SK-N-SH (cell line): ENCODE measurements around the gene PIEZO2. TPM values are rescaled to one million over a fixed set of nuclear protein-coding genes. Genes with fewer than 3 reads are reported as not detected.

ENCODE experiments used
- CTCF ChIA-PET: fragments of 300-600, 350-600 bp; formaldehyde crosslinking; extraction: SDS; loops from one replicate; lab custom pipeline; 2021; lab: Yijun Ruan, JAX
- POLR2A ChIA-PET: fragments of 350-600 bp; sonication (Branson Sonifier 250); formaldehyde crosslinking; extraction: SDS; loops from one replicate; lab custom pipeline; 2020; ENCODE audit warnings: antibody characterized with exemption, inconsistent platforms; lab: Yijun Ruan, JAX
- DNase-seq: peaks from one replicate; pipeline ENCODE4 v3.0.0; 2012
- H2AFZ ChIP-seq: fragments of 200-600 bp; sonication (generic); 2 replicates; pipeline ENCODE4 v1.8.1; 2016; ENCODE audit warnings: antibody characterized with exemption, mild to moderate bottlenecking, low read depth
- H3F3A ChIP-seq: fragments of 200-600 bp; sonication (generic); replicated peaks from 2 replicates; pipeline ENCODE3; 2016; ENCODE audit warnings: antibody characterized with exemption, mild to moderate bottlenecking; ENCODE audit not compliant: insufficient read depth
- H3K27ac ChIP-seq, 2 experiments: fragments of 200-500 bp in 1 of 2; fragments of 200-600 bp in 1 of 2; sonication (Bioruptor generic) in 1 of 2; sonication (generic), shearing (Covaris generic) in 1 of 2; 2 replicates each; pipeline versions ENCODE4 v1.5.1 to v1.6.1; 2014 to 2016; ENCODE audit warnings: low read depth in 2 of 2, inconsistent platforms in 1 of 2, low read length in 1 of 2, mild to moderate bottlenecking in 1 of 2, mixed read lengths in 1 of 2
- H3K27me3 ChIP-seq: fragments of 200-600 bp; sonication (generic), shearing (Covaris generic); 2 replicates; pipeline ENCODE4 v1.6.1; 2016; ENCODE audit warnings: mixed run types; ENCODE audit not compliant: insufficient read depth
- H3K36me3 ChIP-seq, 2 experiments: fragments of 200-500 bp in 1 of 2; fragments of 200-600 bp in 1 of 2; sonication (Bioruptor generic) in 1 of 2; sonication (generic) in 1 of 2; replicated peaks in 1 of 2; 2 replicates each; pipeline versions ENCODE3 to v1.5.1; 2014 to 2016; ENCODE audit warnings: low read length in 1 of 2, mild to moderate bottlenecking in 1 of 2; ENCODE audit not compliant: insufficient read depth in 2 of 2, control insufficient read depth in 1 of 2
- H3K4me1 ChIP-seq, 2 experiments: fragments of 200-500 bp in 1 of 2; fragments of 200-600 bp in 1 of 2; sonication (Bioruptor generic) in 1 of 2; sonication (generic), shearing (Covaris generic) in 1 of 2; 2 replicates each; pipeline versions ENCODE4 v1.5.1 to v1.6.1; 2014 to 2016; ENCODE audit warnings: low read depth in 1 of 2, low read length in 1 of 2, mixed run types in 1 of 2; ENCODE audit not compliant: insufficient read depth in 2 of 2, control insufficient read depth in 1 of 2
- H3K4me2 ChIP-seq: fragments of 200-600 bp; sonication (generic), shearing (Covaris generic); 2 replicates; pipeline ENCODE4 v1.6.1; 2017; ENCODE audit warnings: mixed run types
- H3K4me3 ChIP-seq, 2 experiments: fragments of 200-500 bp in 1 of 2; fragments of 200-600 bp in 1 of 2; sonication (Bioruptor generic) in 1 of 2; sonication (generic), shearing (Covaris generic) in 1 of 2; 2 replicates each; pipeline versions ENCODE4 v1.5.1 to v1.8.1; 2014 to 2016; ENCODE audit warnings: low read depth in 2 of 2, inconsistent platforms in 1 of 2, low read length in 1 of 2, mild to moderate bottlenecking in 1 of 2, mixed read lengths in 1 of 2, moderate library complexity in 1 of 2
- H3K79me2 ChIP-seq: fragments of 200-600 bp; sonication (generic); 2 replicates; pipeline ENCODE4 v1.8.1; 2017; ENCODE audit warnings: mild to moderate bottlenecking; ENCODE audit not compliant: insufficient read depth
- H3K9ac ChIP-seq: fragments of 200-600 bp; sonication (generic); 2 replicates; pipeline ENCODE4 v1.6.1; 2017; ENCODE audit warnings: mixed run types
- H3K9me2 ChIP-seq: fragments of 200-600 bp; sonication (generic); 2 replicates; pipeline ENCODE4 v1.6.1; 2017; ENCODE audit warnings: mixed run types
- H3K9me3 ChIP-seq: fragments of 200-600 bp; sonication (generic); 2 replicates; pipeline ENCODE4 v1.6.1; 2017; ENCODE audit warnings: mixed run types, mild to moderate bottlenecking, moderate library complexity
- H4K20me1 ChIP-seq: fragments of 200-600 bp; sonication (generic); 2 replicates; pipeline ENCODE4 v1.6.1; 2017; ENCODE audit warnings: mild to moderate bottlenecking, mixed run types; ENCODE audit not compliant: insufficient read depth
- GATA2 ChIP-seq: sonication (generic); formaldehyde crosslinking; IDR thresholded peaks from 2 replicates; pipeline ENCODE4 v1.5.0; 2020; ENCODE audit warnings: mild to moderate bottlenecking, missing genetic modification reagents
- MAX ChIP-seq: IDR thresholded peaks from 2 replicates; pipeline ENCODE4 v1.4.0; 2012; ENCODE audit warnings: low read depth
- NFIC ChIP-seq: IDR thresholded peaks from 2 replicates; pipeline ENCODE4 v1.4.0; 2012; ENCODE audit warnings: borderline replicate concordance
- POLR2AphosphoS5 ChIP-seq: IDR thresholded peaks from 2 replicates; pipeline ENCODE4 v1.6.1; 2012; ENCODE audit warnings: low read depth, low read length
- RAD21 ChIP-seq: IDR thresholded peaks from 2 replicates; pipeline ENCODE4 v1.6.1; 2012; ENCODE audit warnings: mild to moderate bottlenecking, low read length
- REST ChIP-seq: IDR thresholded peaks from 2 replicates; pipeline ENCODE4 v1.6.1; 2012; ENCODE audit warnings: mild to moderate bottlenecking, low read depth, low read length, moderate library complexity
- SMC3 ChIP-seq: IDR thresholded peaks from 2 replicates; pipeline ENCODE4 v1.6.1; 2012; ENCODE audit warnings: low read depth, low read length, improper control_type of control experiment
- TCF12 ChIP-seq: IDR thresholded peaks from 2 replicates; pipeline ENCODE4 v1.4.0; 2012
- TEAD4 ChIP-seq: IDR thresholded peaks from 2 replicates; pipeline ENCODE4 v1.4.0; 2012; ENCODE audit warnings: mild to moderate bottlenecking, borderline replicate concordance; ENCODE audit not compliant: insufficient read depth
- USF2 ChIP-seq: fragments of 150-350 bp; IDR thresholded peaks from 2 replicates; pipeline ENCODE4 v1.6.1; 2017; ENCODE audit warnings: antibody characterized with exemption, low read length, low read depth, borderline replicate concordance
- YY1 ChIP-seq: IDR thresholded peaks from 2 replicates; pipeline ENCODE4 v1.4.0; 2012; ENCODE audit warnings: low read depth, mild to moderate bottlenecking
- ZBTB33 ChIP-seq: IDR thresholded peaks from 2 replicates; pipeline ENCODE4 v1.4.0; 2012; ENCODE audit warnings: low read depth, borderline replicate concordance
- WGBS: methylation state at CpG from one replicate; pipeline ENCODE4 v1.1.6; 2017; ENCODE audit warnings: low lambda C conversion rate; 5-methylcytosine and 5-hydroxymethylcytosine counted together
- polyA plus RNA-seq, 3 experiments: library from polyadenylated mRNA; depleted of rRNA; stranded (reverse); fragments of >200 nt; gene quantifications; 2 replicates each; pipeline ENCODE4 v1.2.3, GENCODE V29; 2012

Gene PIEZO2
- polyA plus RNA-seq, 1 of the 3 experiments (the other 2 are of a cell fraction), result not detected

GRCh38 chr18:10702206-10702605, 447.2 kb downstream of the PIEZO2 start:
- no peaks in the 10 kb centered on the region for H3K9me2 ChIP-seq
- no peak for DNase-seq
- H3K9me3 ChIP-seq, result no peaks in the 10 kb centered on the region
- ChIA-PET CTCF (no interaction called here), POLR2A (no interaction called here)
- H3K4me1 ChIP-seq, result no peaks in the 10 kb centered on the region
- H3K9ac ChIP-seq, result no peak overlapping the region
- peaks cover 36% of the 10 kb centered on the region for H3K27me3 ChIP-seq
- H3F3A ChIP-seq, result no peaks in the 10 kb centered on the region
- no peaks in the 10 kb centered on the region for H4K20me1 ChIP-seq
- TF ChIP-seq NFIC (no peak), POLR2AphosphoS5 (no peak), SMC3 (no peak), MAX (no peak), GATA2 (CRISPR knock-in tag) (no peak), USF2 (no peak), RAD21 (no peak), YY1 (no peak), TEAD4 (no peak), REST (no peak), ZBTB33 (no peak), TCF12 (no peak)
- no peak overlapping the region for H2AFZ ChIP-seq
- no peaks in the 10 kb centered on the region for H3K36me3 ChIP-seq
- H3K27ac ChIP-seq, result no peak overlapping the region
- no peak overlapping the region for H3K4me2 ChIP-seq
- WGBS, result 10% methylated on average over 8 of the region's 8 CpGs
- H3K4me3 ChIP-seq, result no peak overlapping the region
- H3K79me2 ChIP-seq, result no peaks in the 10 kb centered on the region
